Activated CD4-positive, alpha-beta T cell treated with anti-CD3 and anti-CD28 coated beads for 36 hours (primary cell): ENCODE data around the gene MISP3. TPM values are rescaled to one million over a fixed set of nuclear protein-coding genes. Genes with fewer than 3 reads are reported as not detected.

Experiments
- ATAC-seq: fragments of 200-7000 bp; cut with Tn5 transposase; one replicate; pipeline ENCODE4 v1.10.0; 2021; ENCODE audit warnings: mild to moderate bottlenecking, moderate library complexity
- CTCF ChIA-PET: fragments of 350-600 bp; sonication (Branson Sonifier 250); formaldehyde crosslinking; loops from one replicate; lab custom pipeline; 2021; ENCODE audit warnings: antibody characterized with exemption; lab: Charles Lee
- POLR2A ChIA-PET: fragments of 350-600 bp; sonication (Branson Sonifier 250); formaldehyde crosslinking; loops from one replicate; lab custom pipeline; 2021; ENCODE audit warnings: antibody characterized with exemption, inconsistent platforms; lab: Charles Lee
- DNase-seq: peaks from one replicate; pipeline ENCODE4 v3.0.0-alpha.2; 2020
- H3K27ac Mint-ChIP-seq: one replicate; pipeline ENCODE4 v1.8.0; 2021; ENCODE audit warnings: mixed read lengths
- H3K27me3 Mint-ChIP-seq: one replicate; pipeline ENCODE4 v1.8.0; 2021; ENCODE audit warnings: mixed read lengths
- H3K36me3 Mint-ChIP-seq: one replicate; pipeline ENCODE4 v1.8.0; 2021; ENCODE audit warnings: low read depth, mixed read lengths
- H3K4me1 Mint-ChIP-seq: one replicate; pipeline ENCODE4 v1.8.0; 2021; ENCODE audit warnings: mixed read lengths
- H3K4me3 Mint-ChIP-seq: one replicate; pipeline ENCODE4 v1.8.0; 2021; ENCODE audit warnings: mild to moderate bottlenecking, moderate library complexity, mixed read lengths
- H3K9me3 Mint-ChIP-seq: one replicate; pipeline ENCODE4 v1.8.0; 2021; ENCODE audit warnings: low read depth, mixed read lengths
- intact Hi-C, 2 experiments: fragments of 100-400 bp; cut with DNase I in 1 of 2; cut with micrococcal nuclease in 1 of 2; formaldehyde crosslinking; loops; one replicate each; pipeline versions ENCODE4 v1.14.2 to v1.15.1; 2022 to 2024; cut with DNase I, micrococcal nuclease
- total RNA-seq, 2 experiments: library from RNA; stranded (reverse); gene quantifications; one replicate each; pipeline ENCODE4 v1.2.3, GENCODE V29; 2021

MISP3 gene
- total RNA-seq, 2 experiments from 2014 or later = 1.1 to 1.6 TPM

GRCh38 chr19:14080887-14081796, 8.6 kb downstream of the MISP3 start:
- peak; percentile 95 for ATAC-seq
- CTCF ChIA-PET = interaction anchor here (0.6 to 4.4 kb wide), 11 partner anchors 8 to 333 kb away, joined by 3 to 23 read pairs (median 4); partner anchors contain the start of genes ASF1B, IL27RA and MISP3
- H3K4me3 Mint-ChIP-seq = peak overlapping the region; percentile 90

GRCh38 chr19:14081797-14082674, 9.4 kb downstream of the MISP3 start:
- H3K4me1 Mint-ChIP-seq = peaks cover 10% of the 10 kb centered on the region
- peak overlapping the region; percentile 92 for H3K27ac Mint-ChIP-seq
- intact Hi-C loops = loop anchor here (1.0 to 2.0 kb wide), 13 partner anchors 8 to 932 kb away; partner anchors contain the start of genes ASF1B (in 2 of the 2), RFX1 (in 2 of the 2), BRME1 (in 1 of the 2) and C19orf53 (in 1 of the 2)
- H3K9me3 Mint-ChIP-seq = no peaks in the 10 kb centered on the region
- ATAC-seq (no peak), DNase-seq (peak; percentile 58)
- ChIA-PET CTCF (interaction anchor here (0.5 to 4.4 kb wide), 14 partner anchors 9 to 415 kb away, joined by 3 to 23 read pairs (median 3); partner anchors contain the start of genes ASF1B and MISP3), POLR2A (interaction anchor here (0.6 kb wide), 2 partner anchors 69 to 1291 kb away, joined by 3 to 5 read pairs; partner anchors contain the start of gene JUNB)
- peaks cover 3% of the 10 kb centered on the region for H3K36me3 Mint-ChIP-seq
- H3K27me3 Mint-ChIP-seq = no peaks in the 10 kb centered on the region
- H3K4me3 Mint-ChIP-seq = peak overlapping the region; percentile 90

More at GRCh38 chr19:14080887-14081796, 8.6 kb downstream of the MISP3 start:
- no peaks in the 10 kb centered on the region for H3K27me3 Mint-ChIP-seq
- POLR2A ChIA-PET = interaction anchor here (0.6 to 1.4 kb wide), 4 partner anchors 55 to 263 kb away, joined by 3 read pairs; partner anchors contain the start of gene ASF1B
- intact Hi-C loops = loop anchor here (1.0 to 2.0 kb wide), 13 partner anchors 9 to 931 kb away; partner anchors contain the start of genes ASF1B (in 2 of the 2), RFX1 (in 2 of the 2), BRME1 (in 1 of the 2) and C19orf53 (in 1 of the 2)
- peaks cover 10% of the 10 kb centered on the region for H3K4me1 Mint-ChIP-seq
- H3K36me3 Mint-ChIP-seq = peaks cover 3% of the 10 kb centered on the region
- H3K9me3 Mint-ChIP-seq = no peaks in the 10 kb centered on the region
- peak; percentile 99 for DNase-seq
- H3K27ac Mint-ChIP-seq = peak overlapping the region; percentile 92

- ATAC-seq (no peak), DNase-seq (no peak)
- POLR2A ChIA-PET = interaction anchor here (0.6 kb wide), 2 partner anchors 70 to 1291 kb away, joined by 3 to 5 read pairs; partner anchors contain the start of gene JUNB
- CTCF ChIA-PET = interaction anchor here (0.5 to 4.4 kb wide), 9 partner anchors 9 to 414 kb away, joined by 3 to 23 read pairs (median 5); partner anchors contain the start of genes ASF1B and MISP3
- Mint-ChIP-seq H3K4me1 (peaks cover 10% of the 10 kb centered on the region), H3K4me3 (peak overlapping the region; percentile 10), H3K36me3 (peaks cover 3% of the 10 kb centered on the region), H3K27ac (no peak overlapping the region), H3K9me3 (no peaks in the 10 kb centered on the region), H3K27me3 (no peaks in the 10 kb centered on the region)
- intact Hi-C loops = no loop called here
These were observed 10.0 kb downstream of the MISP3 start for GRCh38 chr19:14082675-14082960.

- Mint-ChIP-seq H3K27ac (no peak within 1 kb of the TSS), H3K9me3 (no peaks in the 10 kb centered on the region), H3K36me3 (peaks cover 18% of the 10 kb centered on the region), H3K27me3 (no peaks in the 10 kb centered on the region), H3K4me1 (peaks cover 14% of the 10 kb centered on the region), H3K4me3 (no peak within 1 kb of the TSS)
- intact Hi-C loops = no loop called here
- CTCF ChIA-PET = interaction anchor here (4.4 kb wide), 1 partner anchor 13 kb away, joined by 23 read pairs; the partner anchor contains the start of gene MISP3
- POLR2A ChIA-PET = no interaction called here
- no peak for ATAC-seq
- no peak for DNase-seq
These were observed 12.9 kb downstream of the MISP3 start, which contains the start of gene C19orf67 for GRCh38 chr19:14085309-14085995. Gene C19orf67, minus strand, starts transcription at chr19:14085783. Its CDS starts 156 bp downstream, at chr19:14085627.

GRCh38 chr19:14086098-14086497, 13.5 kb downstream of the MISP3 start:
- DNase-seq = no peak
- Mint-ChIP-seq H3K27ac (no peak overlapping the region), H3K36me3 (peaks cover 18% of the 10 kb centered on the region), H3K4me3 (no peak overlapping the region), H3K9me3 (no peaks in the 10 kb centered on the region), H3K27me3 (no peaks in the 10 kb centered on the region), H3K4me1 (peaks cover 12% of the 10 kb centered on the region)
- POLR2A ChIA-PET = interaction anchor here (0.7 kb wide), 1 partner anchor 499 kb away, joined by 3 read pairs; no protein-coding TSS in a partner anchor
- no peak for ATAC-seq
- intact Hi-C loops = no loop called here
- CTCF ChIA-PET = interaction anchor here (0.6 to 4.4 kb wide), 2 partner anchors 13 to 18 kb away, joined by 3 to 23 read pairs; partner anchors contain the start of gene MISP3

- peak overlapping the region; percentile 81 for H3K4me3 Mint-ChIP-seq
- H3K4me1 Mint-ChIP-seq = peaks cover 16% of the 10 kb centered on the region
- DNase-seq (no peak), ATAC-seq (no peak)
- ChIA-PET CTCF (interaction anchor here (1.3 to 3.6 kb wide), 2 partner anchors 16 to 48 kb away, joined by 6 to 14 read pairs; partner anchors contain the start of genes ASF1B and MISP3), POLR2A (no interaction called here)
- H3K27ac Mint-ChIP-seq = peak overlapping the region; percentile 75
- H3K27me3 Mint-ChIP-seq = no peaks in the 10 kb centered on the region
- H3K9me3 Mint-ChIP-seq = peaks cover 9% of the 10 kb centered on the region
- H3K36me3 Mint-ChIP-seq = peaks cover 30% of the 10 kb centered on the region
- intact Hi-C loops = no loop called here
These were observed 16.2 kb downstream of the MISP3 start for GRCh38 chr19:14088634-14089411.

GRCh38 chr19:14089412-14089661, 16.8 kb downstream of the MISP3 start:
- CTCF ChIA-PET = interaction anchor here (1.3 to 3.6 kb wide), 2 partner anchors 17 to 47 kb away, joined by 6 to 14 read pairs; partner anchors contain the start of genes ASF1B and MISP3
- POLR2A ChIA-PET = no interaction called here
- Mint-ChIP-seq H3K4me3 (peak overlapping the region; percentile 81), H3K4me1 (peaks cover 16% of the 10 kb centered on the region), H3K36me3 (peaks cover 30% of the 10 kb centered on the region), H3K27me3 (no peaks in the 10 kb centered on the region), H3K27ac (peak overlapping the region; percentile 75), H3K9me3 (peaks cover 9% of the 10 kb centered on the region)
- DNase-seq = peak; percentile 39
- intact Hi-C loops = no loop called here
- ATAC-seq = no peak

GRCh38 chr19:14089662-14090508, 17.3 kb downstream of the MISP3 start:
- Mint-ChIP-seq H3K36me3 (peaks cover 30% of the 10 kb centered on the region), H3K4me3 (peak overlapping the region; percentile 81), H3K27me3 (no peaks in the 10 kb centered on the region), H3K9me3 (peaks cover 9% of the 10 kb centered on the region), H3K4me1 (peaks cover 20% of the 10 kb centered on the region), H3K27ac (peak overlapping the region; percentile 75)
- intact Hi-C loops = loop anchor here (1.0 to 5.0 kb wide), 6 partner anchors 9 to 928 kb away; partner anchors contain the start of genes ASF1B (in 1 of the 2), DDX39A (in 1 of the 2) and PRKACA (in 1 of the 2)
- ATAC-seq (peak; percentile 7), DNase-seq (peak; percentile 71)
- ChIA-PET CTCF (interaction anchor here (1.3 to 3.6 kb wide), 2 partner anchors 17 to 47 kb away, joined by 6 to 14 read pairs; partner anchors contain the start of genes ASF1B and MISP3), POLR2A (no interaction called here)
